ENCODE results near the gene ANKRD45.

DNA sequence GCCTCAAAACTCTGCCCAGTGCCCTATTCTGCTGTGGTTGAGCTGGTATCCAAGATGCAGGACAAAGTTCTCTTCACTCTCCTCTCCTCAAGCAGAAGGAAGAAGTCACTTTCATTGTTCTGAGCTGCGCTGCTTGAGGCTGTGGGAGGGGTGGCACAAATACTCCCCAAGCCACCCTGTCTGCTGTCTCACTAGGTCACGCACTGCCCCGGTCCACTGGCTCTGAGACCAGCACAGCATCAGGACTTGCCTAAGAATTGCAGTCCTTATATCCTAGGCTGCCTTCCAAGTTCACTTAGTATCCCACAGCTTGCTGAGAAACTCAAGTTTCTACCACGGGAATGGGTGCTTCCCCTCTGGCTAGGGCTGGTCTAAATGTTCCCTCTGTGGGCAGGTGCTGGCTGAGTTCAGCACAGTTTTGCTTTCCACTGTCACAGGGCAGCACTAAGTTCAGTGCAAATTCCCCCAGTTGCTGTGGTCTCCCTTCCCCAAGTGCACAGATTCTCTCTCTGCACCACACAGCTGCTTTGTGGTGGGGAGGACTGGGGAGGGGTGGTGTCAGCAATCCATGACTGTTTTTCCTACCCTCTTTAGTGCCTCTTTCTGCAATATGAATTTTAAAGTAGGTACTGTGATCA is 99.2 kb downstream of the ANKRD45 start:
- TF ChIP-seq POLR2A (IDR thresholded peaks at IDR 0.05; ENCODE audit: low read length), result no peak
- TF ChIP-seq GATA1 (IDR thresholded peaks at IDR 0.05; ENCODE audit: low read depth, low read length), result no peak
